Skin epidermis (tissue), 12 donors: ENCODE measurements around the gene GATAD2A.

Experiments
- H3K27ac ChIP-seq, 21 experiments: fragments of 200-600 bp; sonication (generic) in 11 of 21; one replicate each; pipeline ENCODE4 v1.5.0; 2020; ENCODE audit warnings: mild to moderate bottlenecking in 3 of 21, inconsistent platforms in 2 of 21, moderate library complexity in 2 of 21
- H3K4me3 ChIP-seq, 7 experiments: fragments of 200-600 bp; sonication (generic) in 2 of 7; one replicate each; pipeline ENCODE4 v1.5.0; 2020; ENCODE audit warnings: inconsistent platforms in 2 of 7, mild to moderate bottlenecking in 2 of 7, moderate library complexity in 1 of 7

GATAD2A gene

DNA sequence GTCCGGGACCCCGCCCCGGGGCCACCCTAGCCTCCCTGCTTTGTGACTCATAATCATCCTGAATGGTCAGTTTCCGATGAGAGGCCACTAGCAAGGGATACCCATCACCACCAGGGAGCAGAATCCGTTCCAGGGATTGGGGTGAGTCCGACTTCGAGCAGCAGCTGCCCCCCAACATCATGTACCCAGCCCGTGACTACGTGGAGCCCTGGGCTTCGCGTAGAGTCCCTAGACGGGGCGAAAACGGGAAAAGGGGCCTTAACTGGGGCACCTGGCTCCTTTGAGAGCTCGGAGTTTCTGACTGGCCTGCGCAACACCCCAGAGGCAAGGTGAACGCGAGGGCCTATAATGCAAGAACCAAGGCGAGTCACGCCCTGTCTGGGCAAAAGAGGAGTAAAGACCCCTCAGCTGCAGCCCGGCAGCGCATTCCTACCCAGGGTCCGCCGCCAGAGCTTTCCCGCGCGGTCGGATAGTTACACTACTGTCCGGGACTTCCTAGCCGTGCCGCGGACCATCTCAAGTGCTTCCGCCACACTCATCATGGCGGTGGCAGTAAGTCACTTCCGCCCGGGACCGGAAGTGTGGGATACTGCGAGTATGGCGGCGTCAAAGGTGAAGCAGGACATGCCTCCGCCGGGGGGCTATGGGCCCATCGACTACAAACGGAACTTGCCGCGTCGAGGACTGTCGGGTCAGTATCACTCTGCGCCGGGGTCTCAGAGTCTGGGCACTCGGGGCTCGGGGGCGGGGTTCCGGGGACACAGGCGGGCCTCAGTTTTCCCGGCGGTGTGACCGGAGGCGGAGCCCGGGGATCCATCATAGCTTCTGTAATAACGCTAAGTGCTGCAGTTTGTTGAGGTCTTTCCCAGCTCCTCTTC, 110.4 kb downstream of the GATAD2A start, which contains the start of gene NDUFA13:
Gene NDUFA13, plus strand, starts transcription at position 584 of the 878 bp plus-strand sequence. Its CDS starts 14 bp downstream, at position 598.
- Histone ChIP-seq H3K4me3 (peak within 1 kb of the TSS; percentile 48 to 74 (median 71)), H3K27ac (peak within 1 kb of the TSS; percentile 7 to 92 (median 87))

DNA sequence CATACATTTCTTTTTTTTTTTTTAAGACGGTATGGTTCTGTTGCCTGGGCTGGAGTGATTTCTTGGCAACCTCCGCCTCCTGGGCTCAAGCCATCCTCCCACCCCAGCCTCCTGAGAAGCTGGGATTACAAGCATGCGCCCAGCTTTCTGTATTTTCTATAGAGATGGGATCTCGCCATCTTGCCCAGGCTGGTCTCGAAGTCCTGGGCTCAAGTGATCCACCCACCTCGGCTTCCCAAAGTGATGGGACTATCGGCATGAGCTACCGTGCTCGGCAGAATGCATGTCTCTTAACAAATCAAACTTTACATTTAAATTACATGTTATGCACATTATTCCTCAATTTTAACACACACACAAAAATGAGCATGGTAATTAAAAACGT, 111.8 kb downstream of the GATAD2A start:
- peak overlapping the region in 3 of 7 experiments; percentile 69 to 73 (median 71) for H3K4me3 ChIP-seq
- H3K27ac ChIP-seq, result peak overlapping the region in 1 of 21 experiments; percentile 88

DNA sequence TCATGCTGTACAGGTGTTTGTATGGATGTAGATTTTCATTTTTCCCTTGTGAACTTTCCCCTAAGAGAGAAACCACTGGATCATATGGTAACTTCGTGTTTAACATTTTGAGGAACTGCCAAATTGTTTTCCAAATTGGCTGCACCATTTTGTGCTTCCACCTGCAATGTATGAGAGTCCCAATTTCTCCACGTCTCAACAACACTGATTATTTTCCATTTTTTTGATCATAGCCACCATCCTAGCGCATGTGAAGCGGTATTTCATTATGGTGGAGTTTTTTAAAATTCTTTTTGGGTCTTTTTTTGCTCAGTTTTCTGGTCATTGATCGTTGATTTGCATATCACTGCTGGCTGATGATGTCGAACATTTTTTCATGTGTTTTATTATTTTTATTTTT, 115.5 kb downstream of the GATAD2A start:
- H3K4me3 ChIP-seq, result no peak overlapping the region
- no peak overlapping the region for H3K27ac ChIP-seq

DNA sequence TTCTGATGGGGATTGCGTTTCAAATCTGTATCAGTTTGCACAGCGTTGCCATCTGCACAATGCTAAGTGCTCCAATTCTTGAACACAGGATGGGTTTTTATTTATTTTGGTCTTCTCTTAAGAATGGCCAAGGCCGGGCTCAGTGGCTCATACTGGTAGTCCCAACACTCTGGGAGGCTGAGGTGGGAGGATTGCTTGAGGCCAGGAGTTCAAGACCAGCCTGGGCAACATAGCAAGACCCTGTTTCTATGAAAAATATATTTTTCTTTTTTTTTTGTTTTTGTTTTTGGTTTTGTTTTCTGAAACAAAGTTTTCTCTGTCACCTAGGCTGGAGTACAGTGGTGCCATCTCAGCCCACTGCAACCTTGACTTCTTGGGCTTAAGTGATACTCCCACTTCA, 117.7 kb downstream of the GATAD2A start:
- no peak overlapping the region for H3K4me3 ChIP-seq
- no peak overlapping the region for H3K27ac ChIP-seq

DNA sequence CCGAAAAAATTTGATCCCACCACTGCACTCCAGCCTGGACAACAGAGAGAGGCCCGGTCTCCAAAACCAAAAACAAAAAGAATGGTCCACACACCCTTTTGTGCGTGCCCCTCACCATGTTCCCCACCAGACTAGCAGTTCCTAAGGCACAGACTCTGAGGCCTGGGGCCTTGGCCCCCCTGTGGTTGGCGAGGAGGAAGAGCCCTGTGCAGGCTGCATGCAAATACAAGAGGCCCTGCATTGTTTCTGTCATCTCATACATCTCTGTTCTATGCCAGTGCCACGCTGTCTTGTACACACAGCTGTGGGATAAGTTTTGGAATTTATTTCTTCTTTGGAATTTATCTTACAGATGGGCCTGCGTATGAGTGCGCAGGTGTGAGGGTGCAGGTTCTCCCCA, 118.6 kb downstream of the GATAD2A start:
- Histone ChIP-seq H3K27ac (no peak overlapping the region), H3K4me3 (no peak overlapping the region)

DNA sequence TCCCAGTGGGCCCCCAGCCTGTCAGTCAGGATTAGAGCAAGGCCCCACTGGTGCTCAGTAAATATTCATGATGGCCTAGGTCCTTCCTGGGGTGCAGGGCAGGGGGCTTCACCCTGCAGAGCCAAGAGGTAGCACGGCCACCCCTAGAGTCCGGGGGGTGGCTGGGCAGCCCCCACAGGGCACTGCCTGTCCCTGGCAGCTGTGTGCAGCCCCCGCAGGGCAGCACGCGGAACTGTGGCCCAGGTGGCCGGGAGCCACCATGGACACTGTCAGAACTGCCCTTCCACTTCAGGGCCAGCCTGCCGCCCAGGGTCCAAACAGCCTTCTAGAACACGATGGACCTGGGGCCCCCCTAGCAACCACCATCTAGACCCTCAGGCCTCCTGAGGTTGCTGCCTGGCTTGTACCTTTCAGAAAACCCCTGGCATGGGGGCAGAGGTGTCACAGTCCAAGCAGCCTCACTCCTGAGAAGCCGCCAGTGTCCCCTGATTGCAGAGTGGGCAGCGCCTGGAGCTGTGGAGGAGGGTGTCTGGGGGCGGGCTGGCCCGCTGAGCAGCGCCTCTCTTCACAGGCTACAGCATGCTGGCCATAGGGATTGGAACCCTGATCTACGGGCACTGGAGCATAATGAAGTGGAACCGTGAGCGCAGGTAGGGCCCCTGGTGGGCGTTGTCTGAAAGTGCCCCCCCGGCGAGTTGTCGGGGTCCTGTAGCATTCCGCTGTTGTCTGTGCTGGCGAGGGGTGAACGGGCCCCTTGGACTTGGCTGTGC, 120.3 kb downstream of the GATAD2A start:
- no peak overlapping the region for H3K4me3 ChIP-seq
- no peak overlapping the region for H3K27ac ChIP-seq

DNA sequence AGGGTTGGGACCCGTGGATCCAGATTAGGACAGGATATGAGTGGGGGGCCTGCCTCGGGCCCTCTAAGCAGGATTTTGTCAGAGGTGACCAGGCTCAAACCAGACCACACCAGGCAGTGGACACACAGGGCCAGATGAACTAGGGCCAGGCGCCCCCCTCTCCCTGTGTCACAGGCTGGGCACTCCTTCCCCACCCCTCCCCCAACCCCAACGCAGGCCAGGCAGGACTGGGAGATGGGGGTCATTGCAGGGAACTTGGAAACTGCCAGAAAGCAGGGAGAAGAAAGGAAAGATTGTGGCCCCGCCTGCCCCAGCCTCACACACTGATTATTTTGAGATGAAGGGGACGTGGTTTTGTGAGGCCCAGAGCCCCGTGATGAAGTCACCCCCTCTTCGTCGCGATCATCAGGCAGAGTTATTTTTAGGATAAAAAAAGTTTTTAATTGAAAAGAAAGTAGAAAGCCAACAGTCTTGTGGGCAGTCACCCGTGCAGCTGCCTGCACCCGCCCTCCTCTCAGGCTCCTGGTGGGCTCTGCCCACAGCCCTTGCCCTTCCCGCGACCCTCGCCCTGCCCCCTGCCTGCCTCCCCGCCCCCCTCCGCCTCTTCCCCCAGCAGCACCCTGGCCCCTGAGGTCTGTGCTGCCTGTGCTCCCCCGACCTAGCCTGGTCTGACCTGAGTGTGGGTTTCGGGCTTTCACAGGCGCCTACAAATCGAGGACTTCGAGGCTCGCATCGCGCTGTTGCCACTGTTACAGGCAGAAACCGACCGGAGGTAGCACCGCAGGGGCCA, 121.3 kb downstream of the GATAD2A start:
- no peak overlapping the region for H3K27ac ChIP-seq
- H3K4me3 ChIP-seq, result no peak overlapping the region

DNA sequence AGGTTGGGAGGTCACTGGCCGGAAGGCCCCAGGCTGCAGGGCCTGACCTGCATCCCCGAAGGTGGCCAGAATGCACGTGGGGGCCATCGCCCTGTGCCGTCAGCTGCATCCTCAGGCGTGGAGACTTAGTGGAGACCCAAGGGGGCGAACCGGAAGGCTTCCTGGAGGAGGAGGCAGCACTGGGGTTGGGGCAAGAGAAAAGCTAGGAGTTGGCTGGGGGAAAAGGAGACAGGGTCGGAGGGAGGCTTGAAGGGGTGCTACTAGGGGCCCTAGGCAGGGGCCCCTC, 121.8 kb downstream of the GATAD2A start:
- Histone ChIP-seq H3K4me3 (no peak overlapping the region), H3K27ac (no peak overlapping the region)

DNA sequence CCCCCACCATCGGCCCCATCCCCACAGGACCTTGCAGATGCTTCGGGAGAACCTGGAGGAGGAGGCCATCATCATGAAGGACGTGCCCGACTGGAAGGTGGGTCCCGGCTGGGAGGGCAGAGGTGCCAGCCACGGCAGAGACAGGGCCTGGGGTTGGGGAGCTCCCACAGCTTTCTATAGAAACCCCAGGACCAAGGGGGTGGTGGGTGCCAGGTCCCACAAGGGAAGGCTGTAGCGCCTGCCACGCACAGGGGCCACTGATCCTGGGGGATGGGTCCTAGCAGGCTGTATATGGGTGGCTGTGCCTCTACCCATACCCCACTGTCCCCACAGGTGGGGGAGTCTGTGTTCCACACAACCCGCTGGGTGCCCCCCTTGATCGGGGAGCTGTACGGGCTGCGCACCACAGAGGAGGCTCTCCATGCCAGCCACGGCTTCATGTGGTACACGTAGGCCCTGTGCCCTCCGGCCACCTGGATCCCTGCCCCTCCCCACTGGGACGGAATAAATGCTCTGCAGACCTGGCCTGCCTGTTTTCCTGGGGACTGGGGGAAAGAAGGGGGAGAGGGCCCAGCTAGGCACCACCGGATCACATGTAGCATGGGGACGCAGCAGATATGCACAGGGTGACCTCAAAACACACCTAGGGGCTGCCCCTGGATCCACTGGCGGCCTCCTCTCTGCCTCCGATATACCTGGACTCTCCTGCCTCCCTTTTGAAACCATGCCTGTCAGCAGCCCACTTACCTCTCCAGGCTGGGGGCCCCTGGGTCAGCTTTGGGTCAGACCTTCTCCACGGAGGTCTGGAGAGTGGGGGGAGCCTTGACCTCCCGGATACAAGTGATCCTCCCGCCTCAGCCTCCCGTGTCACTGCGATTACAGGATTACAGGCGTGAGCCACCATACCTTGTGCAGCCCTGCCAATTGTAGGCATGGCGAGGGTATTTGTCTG, 122.5 kb downstream of the GATAD2A start:
- Histone ChIP-seq H3K27ac (no peak overlapping the region), H3K4me3 (no peak overlapping the region)

DNA sequence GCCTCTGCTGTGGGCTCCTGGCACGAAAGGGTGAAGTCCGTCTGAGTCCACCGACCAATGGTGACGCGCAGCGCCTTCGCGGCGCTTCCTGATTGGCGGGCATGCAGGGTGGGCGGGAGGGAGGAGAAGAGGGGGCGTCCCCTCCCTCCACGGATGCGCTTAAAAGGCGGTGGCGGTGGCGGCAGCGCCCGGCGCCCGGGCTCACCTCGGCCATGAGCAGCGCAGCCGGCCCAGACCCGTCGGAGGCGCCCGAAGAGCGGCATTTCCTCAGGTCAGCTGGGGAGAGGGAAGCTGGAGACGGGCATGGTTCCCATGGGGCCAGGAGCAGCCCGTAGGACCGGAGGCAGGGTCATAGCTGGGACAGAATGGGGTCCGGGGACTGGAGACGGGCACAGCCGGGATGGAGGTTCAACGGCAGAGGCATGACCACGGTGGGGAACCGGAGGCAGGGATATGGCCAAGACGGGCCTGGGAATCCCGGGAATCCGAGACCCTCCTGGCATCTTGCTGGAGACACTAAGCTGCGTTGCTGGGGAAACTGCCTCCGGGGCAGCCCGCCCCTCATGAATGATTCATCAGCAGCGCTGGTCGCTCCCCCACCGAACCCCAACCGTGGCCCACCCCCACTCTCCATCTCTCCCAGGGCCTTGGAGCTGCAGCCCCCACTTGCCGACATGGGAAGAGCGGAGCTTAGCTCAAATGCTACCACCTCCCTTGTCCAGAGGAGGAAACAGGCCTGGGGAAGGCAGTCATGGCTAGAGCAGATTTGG, 123.4 kb downstream of the GATAD2A start, which contains the start of gene YJEFN3:
Gene YJEFN3, plus strand, starts transcription at position 191 of the 770 bp plus-strand sequence. Its CDS starts 22 bp downstream, at position 213.
- Histone ChIP-seq H3K27ac (no peak within 1 kb of the TSS), H3K4me3 (no peak within 1 kb of the TSS)

DNA sequence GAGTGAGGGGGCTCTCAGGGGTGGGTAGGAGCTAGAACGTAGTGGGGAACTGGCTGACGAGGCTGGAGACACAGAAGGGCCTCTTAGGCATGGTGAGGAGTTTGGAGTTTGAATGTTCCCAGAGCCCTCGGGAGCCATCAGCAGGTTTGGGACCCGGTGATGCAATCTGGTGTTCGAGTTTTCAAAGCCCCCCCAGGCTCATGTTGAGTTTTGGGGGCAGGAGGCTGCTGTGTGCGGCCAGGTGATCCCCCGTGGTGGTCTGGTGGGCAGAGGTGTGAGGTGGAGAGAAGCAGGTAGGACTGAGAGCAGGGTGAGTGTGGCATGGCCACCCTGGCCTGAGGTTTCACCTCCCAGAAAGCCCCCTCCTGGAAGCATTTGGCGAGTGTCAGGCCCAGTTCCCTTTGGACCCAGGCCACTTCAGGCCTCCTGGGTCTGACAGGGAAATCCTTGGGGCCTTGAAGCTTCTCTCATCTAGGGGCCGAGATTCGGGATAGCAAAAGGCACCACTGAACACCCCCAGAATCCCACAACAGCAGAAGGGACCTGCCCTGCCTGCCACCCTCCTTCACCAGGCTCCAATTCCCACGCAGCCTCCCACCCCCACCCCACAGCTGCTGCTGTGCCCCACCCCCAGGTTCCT, 124.4 kb downstream of the GATAD2A start:
- H3K27ac ChIP-seq, result no peak overlapping the region
- H3K4me3 ChIP-seq, result no peak overlapping the region

DNA sequence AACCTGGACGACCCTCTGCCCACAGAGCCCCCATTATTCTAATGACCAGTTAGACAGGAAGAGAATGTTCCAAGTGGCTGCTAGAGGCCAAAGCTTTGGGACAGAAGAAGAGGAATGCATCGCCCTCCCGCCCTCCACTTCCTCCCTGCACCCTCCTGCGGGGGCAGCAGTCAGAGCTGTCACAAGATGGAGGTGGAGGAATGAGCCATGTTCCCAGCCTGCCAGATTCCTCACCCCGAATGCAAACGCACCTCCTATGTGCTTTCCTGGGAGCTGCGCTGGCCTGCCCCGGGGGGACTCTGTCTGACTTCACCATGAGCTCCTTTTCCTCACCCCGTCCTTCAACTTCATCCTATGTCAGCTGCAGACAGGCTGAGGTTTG, 124.9 kb downstream of the GATAD2A start:
- no peak overlapping the region for H3K4me3 ChIP-seq
- no peak overlapping the region for H3K27ac ChIP-seq

DNA sequence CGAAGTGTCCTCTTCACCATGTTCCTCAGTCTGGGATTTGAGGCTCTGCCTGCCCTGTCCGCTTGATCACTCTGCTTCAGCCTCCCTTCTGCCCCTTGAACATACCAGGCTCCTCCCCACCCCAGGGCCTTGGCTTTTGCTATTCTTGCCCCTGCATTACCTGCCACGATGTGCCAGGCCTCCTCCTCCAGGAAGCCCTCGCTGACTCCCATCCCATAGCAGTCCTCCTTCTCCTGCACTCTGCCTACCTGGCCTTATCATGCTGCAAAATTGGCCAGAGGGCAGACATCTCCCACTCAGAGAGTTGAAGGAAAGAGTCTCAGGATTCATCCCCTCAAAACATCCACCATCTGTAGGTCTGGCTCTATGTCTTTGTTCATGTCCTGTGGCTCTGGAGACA, 125.4 kb downstream of the GATAD2A start:
- H3K27ac ChIP-seq, result peak overlapping the region in 1 of 21 experiments; percentile 10
- H3K4me3 ChIP-seq, result no peak overlapping the region

DNA sequence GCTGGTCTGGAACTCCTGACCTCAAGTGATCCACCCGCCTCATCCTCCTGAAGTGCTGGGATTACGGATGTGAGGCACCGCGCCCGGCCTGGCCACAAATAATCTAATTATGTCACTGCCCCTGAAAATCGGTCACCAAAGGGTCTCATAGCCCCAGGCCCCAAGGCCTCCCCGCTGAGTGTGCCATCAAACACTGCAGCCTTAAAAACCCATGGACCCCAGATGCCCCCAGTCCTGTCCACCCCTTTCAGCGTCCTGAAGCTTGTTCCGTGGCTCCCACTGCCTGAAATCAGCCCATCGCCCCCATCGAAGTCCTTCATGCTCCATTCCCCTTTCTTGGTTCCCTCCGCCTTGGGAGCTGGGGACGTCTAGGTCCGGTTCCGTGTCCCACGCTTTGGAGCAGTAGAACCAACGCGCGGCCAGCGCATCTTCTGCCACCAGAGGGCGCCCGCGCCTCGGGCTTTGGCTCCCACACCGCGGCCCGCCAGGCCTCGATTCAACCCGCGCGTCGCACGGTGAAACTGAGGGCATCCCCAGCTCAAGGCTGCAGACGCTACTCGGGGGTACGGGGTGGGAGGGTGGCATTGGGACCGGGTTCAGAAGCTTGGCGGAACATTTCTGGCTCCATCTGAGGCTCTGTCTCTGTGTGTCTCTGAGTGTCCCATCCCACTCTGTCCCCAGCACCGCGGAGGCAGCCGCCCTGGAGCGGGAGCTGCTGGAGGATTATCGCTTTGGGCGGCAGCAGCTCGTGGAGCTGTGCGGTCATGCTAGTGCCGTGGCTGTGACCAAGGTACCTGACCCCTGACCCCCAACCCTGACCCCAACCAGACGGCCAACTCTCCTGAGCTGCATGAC, 126.7 kb downstream of the GATAD2A start:
- H3K4me3 ChIP-seq, result no peak overlapping the region

DNA sequence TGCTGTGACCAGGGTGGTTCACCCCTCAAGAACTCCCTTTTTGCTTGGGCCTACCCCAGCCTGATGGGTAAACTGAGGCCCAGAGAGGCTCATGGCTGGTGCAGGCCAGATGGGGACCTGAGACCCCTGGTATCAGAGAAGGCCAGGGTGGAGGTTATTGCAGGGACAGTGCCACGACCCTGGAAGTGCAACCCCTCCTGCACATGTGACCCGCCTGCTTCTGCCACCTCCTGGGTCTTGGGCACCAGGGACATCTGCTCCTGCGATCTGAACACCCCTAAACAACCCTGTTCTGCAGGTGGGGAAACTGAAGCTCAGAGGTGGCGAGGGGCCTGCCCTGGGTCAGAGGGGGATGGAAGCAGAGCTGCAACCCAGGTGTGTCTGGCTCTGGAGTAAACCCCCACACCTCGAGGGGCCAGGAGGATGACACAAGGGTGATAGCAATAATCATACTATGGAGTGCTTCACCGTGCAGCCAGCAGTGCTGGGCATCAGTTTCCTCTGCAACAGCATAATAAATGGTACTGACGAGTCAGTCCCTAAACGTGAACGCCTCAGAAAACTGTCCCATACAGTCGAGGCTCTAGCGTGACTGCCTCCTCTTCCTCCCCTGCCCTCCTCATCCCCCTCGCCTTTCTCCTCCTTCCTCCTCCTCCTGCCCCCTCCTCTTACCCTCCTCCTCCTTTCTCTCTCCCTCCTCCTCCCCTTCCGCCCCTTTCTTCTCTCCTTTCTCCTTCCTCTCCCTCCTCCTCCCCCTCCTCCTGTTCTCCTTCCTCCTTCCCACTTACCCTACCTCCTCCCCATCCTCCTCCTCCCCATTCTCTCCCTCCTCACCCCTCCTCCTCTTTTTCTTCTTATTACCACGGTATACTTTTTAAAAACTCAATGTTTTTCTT, 127.6 kb downstream of the GATAD2A start:
- H3K27ac ChIP-seq, result no peak overlapping the region

More for the DNA sequence above, 126.7 kb downstream of the GATAD2A start:
- H3K27ac ChIP-seq, result no peak overlapping the region

DNA sequence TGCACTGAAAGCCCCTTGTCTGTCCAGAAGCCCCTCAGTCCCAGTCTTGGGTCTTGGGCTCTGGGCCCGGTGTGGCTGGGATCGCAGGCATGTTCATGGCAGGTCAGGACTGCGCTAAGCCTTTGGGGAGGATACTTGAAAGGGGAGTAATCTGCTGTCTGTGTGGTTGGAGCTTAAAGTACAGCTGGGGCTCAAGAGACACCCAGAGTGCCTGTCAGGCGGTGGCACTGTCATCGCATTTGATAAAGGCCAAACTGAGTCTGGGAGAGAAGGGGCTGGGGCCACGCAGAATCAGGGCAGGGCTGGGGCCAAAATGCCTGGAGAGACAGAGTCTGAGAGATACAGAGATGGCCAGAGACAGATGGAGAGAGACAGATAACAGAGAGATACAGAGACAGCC, 128.4 kb downstream of the GATAD2A start:
- no peak overlapping the region for H3K27ac ChIP-seq

More for the DNA sequence above, 127.6 kb downstream of the GATAD2A start:
- no peak overlapping the region for H3K4me3 ChIP-seq

More for the DNA sequence above, 128.4 kb downstream of the GATAD2A start:
- no peak overlapping the region for H3K4me3 ChIP-seq
